HG03378 (cell line): Measurements from ENCODE around the gene SLIT3.
"Not testable (repeated sequence)": the region's sequence is repeated elsewhere in the genome, so short reads cannot be mapped to it uniquely, and the experiment has no call there.

ENCODE experiments used
- ATAC-seq: cut with Tn5 transposase; IDR thresholded peaks from one replicate; pipeline ENCODE4 v1.9.1; 2021; ENCODE audit warnings: mild to moderate bottlenecking, moderate library complexity; ENCODE audit not compliant: unreplicated experiment

Gene SLIT3

GRCh38 chr5:168663276-168664004, 637.5 kb downstream of the SLIT3 start:
- no peak for ATAC-seq

- no peak for ATAC-seq
Observed at GRCh38 chr5:168661593-168662485, 639.1 kb downstream of the SLIT3 start.

GRCh38 chr5:168660691-168661090, 640.2 kb downstream of the SLIT3 start:
- ATAC-seq, result no peak

- no peak for ATAC-seq
Observed at GRCh38 chr5:168659286-168659847, 641.6 kb downstream of the SLIT3 start.

GRCh38 chr5:168658394-168658793, 642.5 kb downstream of the SLIT3 start:
- ATAC-seq, result no peak

- no peak for ATAC-seq
Observed at GRCh38 chr5:168656633-168657032, 644.3 kb downstream of the SLIT3 start.

- ATAC-seq, result no peak
Observed at GRCh38 chr5:168655316-168655715, 645.6 kb downstream of the SLIT3 start.

- no peak for ATAC-seq
Observed at GRCh38 chr5:168654211-168654721, 646.7 kb downstream of the SLIT3 start.

- ATAC-seq, result no peak
Observed at GRCh38 chr5:168653626-168654025, 647.3 kb downstream of the SLIT3 start.

- no peak for ATAC-seq
Observed at GRCh38 chr5:168651648-168652047, 649.3 kb downstream of the SLIT3 start.

GRCh38 chr5:168649306-168649705, 651.6 kb downstream of the SLIT3 start:
- ATAC-seq, result no peak

GRCh38 chr5:168648576-168648975, 652.4 kb downstream of the SLIT3 start:
- no peak for ATAC-seq

- no peak for ATAC-seq
Observed at GRCh38 chr5:168648016-168648415, 652.9 kb downstream of the SLIT3 start.

GRCh38 chr5:168647083-168647482, 653.9 kb downstream of the SLIT3 start:
- ATAC-seq, result no peak

- ATAC-seq, result no peak
Observed at GRCh38 chr5:168646335-168646734, 654.6 kb downstream of the SLIT3 start.

- ATAC-seq, result no peak
Observed at GRCh38 chr5:168645195-168645594, 655.7 kb downstream of the SLIT3 start.

GRCh38 chr5:168642019-168642418, 658.9 kb downstream of the SLIT3 start:
- no peak for ATAC-seq

GRCh38 chr5:168638846-168639245, 662.1 kb downstream of the SLIT3 start:
- not testable (repeated sequence) for ATAC-seq

- no peak for ATAC-seq
Observed at GRCh38 chr5:168637793-168638192, 663.1 kb downstream of the SLIT3 start.

GRCh38 chr5:168637281-168637680, 663.7 kb downstream of the SLIT3 start:
- ATAC-seq, result no peak

- ATAC-seq, result not testable (repeated sequence)
Observed at GRCh38 chr5:168630958-168631357, 670.0 kb downstream of the SLIT3 start.
